G401.6 (cell line): ENCODE data around the gene PPP1CB.

Source experiments
- FAIRE-seq: peaks from 2 replicates; lab custom pipeline; 2012; peaks lifted over from hg19 to GRCh38; lab: Jason Lieb, UNC

The PPP1CB gene

GRCh38 chr2:28745876-28746275, 5.8 kb upstream of the PPP1CB start:
- no peak for FAIRE-seq

DNA sequence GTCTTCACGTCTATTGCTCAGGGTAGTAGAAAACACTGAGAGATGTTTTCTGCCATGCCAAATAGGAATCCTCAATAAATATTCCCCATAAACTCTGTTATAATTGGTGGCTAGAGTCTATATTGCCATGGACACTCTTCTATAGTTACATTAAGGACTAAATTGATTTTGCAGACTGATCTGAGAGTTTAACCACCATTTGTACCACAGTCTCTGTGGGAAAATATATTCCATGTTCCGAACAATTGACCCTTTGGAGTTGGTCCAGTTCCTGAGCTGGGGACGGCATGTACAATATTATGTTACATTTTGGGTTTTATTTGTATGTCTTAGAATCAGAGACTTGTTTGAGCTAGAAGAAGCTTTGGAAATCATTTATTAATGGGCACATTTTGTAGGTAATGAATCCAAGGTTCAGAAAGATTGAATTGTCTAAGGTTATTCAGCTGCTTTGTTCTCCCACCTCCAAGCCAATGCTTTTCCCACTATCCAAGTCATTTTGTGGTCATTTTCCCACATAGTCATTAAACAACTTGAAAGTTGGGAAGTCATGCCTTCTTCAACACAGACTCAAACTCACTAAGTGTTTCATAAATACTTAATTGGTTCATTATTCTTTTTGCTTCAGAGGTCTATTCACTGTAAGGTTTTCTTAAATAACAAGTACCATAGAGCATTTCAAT, 5.1 kb upstream of the PPP1CB start:
- no peak for FAIRE-seq

DNA sequence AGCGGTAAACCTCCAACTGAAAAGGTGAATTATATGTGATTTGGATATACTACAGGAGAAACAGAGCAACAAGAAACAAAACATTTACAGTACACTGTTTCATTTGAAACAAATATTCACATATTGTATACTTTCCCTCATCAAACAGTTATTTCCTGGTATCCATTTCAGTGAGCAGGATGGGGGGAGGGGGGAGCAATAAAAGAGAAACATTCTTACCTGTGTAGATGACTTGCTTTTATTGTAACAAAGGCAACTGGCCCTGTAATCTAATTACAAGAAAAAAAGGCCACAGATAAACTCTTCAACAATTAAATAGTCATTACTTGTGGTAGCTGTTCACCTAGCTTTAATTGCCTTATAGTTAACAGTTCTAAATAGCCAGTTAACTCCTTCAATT, 3.9 kb upstream of the PPP1CB start:
- no peak for FAIRE-seq

DNA sequence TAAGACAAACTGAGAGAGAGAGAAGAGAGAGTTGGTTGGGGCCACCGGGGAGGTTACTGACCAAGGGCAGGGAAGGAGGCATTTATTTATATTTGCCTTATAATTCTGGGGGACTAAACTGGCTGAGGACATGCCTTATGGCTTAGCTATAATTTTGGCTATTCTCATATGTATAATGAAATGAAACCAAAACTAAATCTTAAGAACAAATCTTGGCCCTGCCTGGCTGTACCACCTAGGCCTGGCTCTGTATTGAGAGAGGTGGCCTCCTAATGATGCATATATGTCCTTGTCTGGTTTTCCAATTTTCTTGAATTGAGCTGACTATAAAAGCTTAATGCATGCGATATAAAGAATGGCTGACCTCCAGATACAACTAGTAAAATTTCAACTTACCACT, 3.5 kb upstream of the PPP1CB start:
- no peak for FAIRE-seq

- FAIRE-seq, result no peak
Observed at GRCh38 chr2:28748941-28749340, 2.7 kb upstream of the PPP1CB start.

- FAIRE-seq, result no peak
Observed at GRCh38 chr2:28749526-28749925, 2.1 kb upstream of the PPP1CB start.

GRCh38 chr2:28750316-28751251, 1.0 kb upstream of the PPP1CB start:
- FAIRE-seq, result no peak

DNA sequence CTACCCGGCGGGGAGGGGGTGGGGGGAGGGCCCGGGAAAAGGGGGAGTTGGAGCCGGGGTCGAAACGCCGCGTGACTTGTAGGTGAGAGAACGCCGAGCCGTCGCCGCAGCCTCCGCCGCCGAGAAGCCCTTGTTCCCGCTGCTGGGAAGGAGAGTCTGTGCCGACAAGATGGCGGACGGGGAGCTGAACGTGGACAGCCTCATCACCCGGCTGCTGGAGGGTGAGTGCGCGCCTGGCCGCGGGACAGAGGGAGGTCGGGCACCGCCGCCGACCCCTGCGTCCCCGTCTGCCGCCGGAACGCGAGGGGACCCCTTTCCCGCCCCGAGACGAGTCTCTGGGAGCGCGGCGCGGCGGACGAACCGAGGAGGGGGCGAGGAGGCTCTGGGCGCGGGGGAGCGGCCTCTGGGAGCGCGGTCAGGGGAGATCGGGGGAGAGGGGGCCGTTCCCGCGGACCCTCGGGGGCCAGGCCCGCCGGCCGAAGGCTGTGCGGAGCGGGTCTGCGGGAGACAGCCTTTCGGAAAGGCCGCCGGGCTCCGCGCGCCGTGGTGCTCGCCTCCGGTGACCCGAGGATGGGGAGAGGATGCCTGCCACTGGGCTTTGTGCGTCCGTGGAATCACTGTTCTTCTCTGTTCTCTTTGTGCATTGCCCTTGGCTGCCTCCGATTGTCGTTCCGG, 463 bp downstream of the PPP1CB start:
- no peak for FAIRE-seq

- FAIRE-seq, result no peak
Observed at GRCh38 chr2:28752631-28753376, 1.2 kb downstream of the PPP1CB start.

DNA sequence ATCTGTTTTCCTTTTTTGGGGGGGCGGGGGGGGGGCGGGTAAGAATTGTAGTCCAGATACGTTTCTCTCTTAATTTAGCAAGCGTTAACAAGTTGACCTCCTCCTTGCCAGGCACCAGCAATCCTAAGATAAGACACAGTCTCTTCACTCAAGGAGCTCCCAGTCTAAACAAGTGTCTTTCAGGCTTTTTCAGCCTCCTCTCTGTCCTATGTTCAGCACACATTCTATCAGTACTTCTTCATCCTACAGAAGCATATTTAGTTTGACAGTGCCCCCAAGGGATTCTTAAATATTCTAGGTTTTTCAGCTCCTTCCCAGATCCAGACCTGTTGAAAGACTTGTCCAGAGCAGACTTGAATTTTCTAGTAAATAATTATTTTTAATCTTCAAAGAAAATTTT, 2.7 kb downstream of the PPP1CB start:
- FAIRE-seq, result no peak

DNA sequence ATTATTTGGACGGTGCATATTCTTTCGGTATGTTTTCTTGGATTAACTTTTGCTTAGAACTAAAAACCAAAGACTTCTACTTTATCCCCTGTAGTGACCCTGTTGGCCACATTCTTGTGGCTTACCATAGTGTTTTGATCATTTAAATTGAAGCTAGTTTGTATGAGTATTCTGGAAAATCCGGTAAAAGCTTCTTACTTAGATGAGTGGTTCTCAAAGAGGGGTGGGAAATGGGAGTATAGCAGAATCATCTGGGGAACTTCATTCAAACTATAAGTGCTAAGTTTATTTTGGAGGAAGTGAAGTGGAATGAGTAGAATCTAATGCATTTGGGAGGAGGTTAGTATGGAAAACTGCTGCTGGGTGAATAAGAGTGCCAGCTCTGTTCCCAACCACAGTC, 3.8 kb downstream of the PPP1CB start:
- FAIRE-seq, result no peak

DNA sequence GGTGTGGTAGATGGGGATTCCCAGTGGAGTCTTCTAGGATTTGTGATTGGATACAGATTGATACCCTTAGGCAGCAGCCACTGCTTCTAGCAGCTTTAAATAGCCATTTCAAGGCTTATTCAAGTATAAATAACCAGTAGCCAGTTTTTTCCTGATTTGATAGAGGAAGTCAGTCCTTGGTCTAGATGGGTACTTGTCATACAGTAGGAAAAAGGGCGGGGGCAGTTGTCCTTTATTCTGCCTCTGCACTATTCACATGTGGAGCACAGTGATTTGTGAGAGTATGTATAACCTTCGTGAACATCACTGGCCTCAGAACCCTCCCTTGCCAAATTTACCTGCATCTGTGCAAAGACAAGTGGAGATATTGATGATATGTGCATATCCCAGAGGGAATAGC, 6.8 kb downstream of the PPP1CB start:
- no peak for FAIRE-seq

DNA sequence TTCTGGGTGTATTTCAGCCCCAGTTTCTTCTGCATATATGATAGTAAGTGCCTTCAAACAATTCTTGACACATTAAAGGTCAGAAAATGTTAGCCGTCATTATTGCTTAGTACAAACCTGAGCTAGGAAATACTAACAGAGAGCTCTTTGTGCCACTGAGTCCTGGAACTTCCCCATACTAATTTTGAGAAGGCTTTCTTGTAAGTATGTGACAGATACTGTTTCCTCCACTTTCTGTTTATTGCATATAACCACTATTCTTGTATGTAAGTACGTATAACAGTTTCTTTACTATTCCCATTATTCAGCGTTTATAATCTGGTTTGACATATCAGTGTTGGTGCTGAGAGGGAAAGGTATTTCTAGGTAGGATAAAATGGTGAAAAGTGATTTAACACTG, 9.8 kb downstream of the PPP1CB start:
- FAIRE-seq, result no peak

DNA sequence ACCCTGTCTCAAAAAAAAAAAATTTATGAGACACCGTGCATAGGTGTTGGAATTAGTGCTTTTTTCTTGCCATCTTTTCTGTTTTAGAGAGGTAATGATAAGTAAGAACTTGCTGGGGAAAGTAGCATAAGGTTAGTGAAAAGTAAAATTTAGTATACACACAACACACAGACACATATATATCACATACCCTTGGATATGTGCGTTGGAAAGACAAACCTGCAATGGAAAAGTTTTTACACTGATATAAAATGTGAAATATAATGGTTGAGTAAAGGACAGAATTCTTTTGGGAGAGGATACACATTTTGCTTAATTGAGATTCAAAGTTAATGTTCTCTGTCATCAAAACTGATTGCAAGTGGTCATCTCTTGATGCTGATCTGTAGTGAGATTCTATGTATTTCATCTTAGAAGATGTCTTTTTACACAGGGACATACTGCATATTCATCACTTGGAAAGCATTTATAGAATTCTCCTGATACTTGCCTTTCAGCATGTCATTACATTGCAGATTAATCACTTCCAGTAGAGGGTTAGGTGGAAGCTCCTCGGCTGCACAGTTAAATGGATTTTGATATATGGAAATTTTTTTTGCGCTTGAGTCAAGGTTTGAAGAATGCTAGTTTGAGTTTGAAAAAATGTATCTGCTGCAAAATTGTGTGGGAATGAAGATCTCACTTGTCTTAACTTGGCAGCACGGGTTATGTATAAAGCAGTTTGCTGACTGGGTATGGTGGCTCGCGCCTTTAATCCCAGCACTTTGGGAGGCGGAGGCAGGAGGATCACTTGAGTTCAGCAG, 13.5 kb downstream of the PPP1CB start:
- FAIRE-seq, result no peak

GRCh38 chr2:28766070-28766469, 14.4 kb downstream of the PPP1CB start:
- FAIRE-seq, result no peak

DNA sequence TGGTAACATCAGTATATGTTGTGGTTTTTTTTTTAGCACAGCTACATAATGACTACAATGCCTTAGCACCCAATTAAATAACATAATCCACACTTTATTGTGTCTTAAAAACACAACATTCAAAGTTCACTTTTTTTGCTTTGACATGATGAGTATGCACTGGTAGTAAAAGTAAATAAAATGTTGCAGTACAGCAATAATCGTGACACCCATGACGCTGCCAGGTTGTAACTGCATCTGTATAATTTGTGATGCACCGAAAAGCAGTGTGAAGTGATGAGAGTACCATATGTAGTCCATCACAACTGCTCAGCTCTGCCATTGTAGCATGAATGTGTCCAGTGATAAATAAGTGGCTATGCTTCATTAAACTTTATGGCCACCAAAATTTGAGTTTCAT, 15.7 kb downstream of the PPP1CB start:
- FAIRE-seq, result no peak

DNA sequence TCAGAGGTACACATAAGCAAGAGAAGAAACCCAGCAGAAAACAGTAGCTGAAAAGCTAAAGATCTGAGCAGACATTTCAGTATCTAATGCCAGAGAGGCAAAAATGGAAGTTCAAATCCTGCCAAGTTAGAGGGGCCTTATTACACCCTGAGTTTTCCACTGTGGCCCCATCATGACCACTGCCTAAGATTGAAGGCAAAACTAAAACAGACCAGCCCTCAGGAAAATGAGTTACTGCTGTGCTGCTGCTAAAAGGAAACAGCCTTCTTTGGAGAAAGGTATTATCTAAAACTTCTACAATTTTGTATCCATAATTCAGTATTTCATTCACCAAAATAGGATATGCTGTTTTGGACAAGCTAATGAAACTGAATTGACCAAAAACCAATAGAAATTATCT, 16.8 kb downstream of the PPP1CB start:
- no peak for FAIRE-seq

- no peak for FAIRE-seq
Observed at GRCh38 chr2:28768952-28769351, 17.3 kb downstream of the PPP1CB start.

- no peak for FAIRE-seq
Observed at GRCh38 chr2:28772351-28772750, 20.7 kb downstream of the PPP1CB start.

- FAIRE-seq, result no peak
Observed at GRCh38 chr2:28776471-28776870, 24.8 kb downstream of the PPP1CB start.

DNA sequence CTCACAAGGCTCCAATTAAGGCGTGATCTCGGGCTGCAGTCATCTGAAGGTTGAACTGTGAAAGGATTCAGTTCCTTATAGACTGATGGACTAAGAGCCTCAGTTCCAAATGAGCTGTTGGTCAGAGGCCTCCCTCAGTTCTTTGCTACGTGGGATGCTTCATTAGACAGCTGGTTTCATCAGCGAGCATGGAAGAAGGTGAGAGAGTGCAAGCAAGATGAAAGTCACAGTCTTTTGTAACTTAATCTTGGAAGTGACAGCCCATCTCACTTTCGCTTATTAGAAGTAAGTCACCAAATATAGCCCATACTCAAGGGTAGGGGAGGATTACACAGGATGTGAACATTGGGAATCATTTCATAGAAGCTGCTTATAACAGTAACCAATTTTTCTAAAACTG, 26.8 kb downstream of the PPP1CB start:
- no peak for FAIRE-seq

DNA sequence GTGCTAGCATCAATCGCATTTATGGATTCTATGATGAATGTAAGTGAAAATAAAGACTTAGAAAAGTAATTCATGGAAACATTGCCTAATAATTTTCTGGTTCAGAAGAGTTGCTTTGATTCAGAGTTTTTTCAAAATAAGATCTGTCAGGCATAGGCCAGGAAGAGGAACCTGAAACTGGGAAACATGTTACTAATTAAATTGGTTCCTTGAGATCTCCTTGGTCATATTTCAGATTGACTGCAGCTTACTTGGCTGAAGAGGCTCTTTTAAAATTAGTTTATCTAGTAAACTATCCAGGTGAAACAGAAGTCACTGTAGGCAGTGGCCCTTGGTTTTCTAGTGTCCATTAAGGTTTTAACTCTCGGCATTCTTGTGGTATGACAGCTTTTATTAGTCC, 27.4 kb downstream of the PPP1CB start:
- FAIRE-seq, result no peak
